Measurements from ENCODE around the gene WTAP.
A peak's percentile ranks its signal among the peaks of the same experiment; 100 is the strongest.
"Not testable (repeated sequence)": the region's sequence is repeated elsewhere in the genome, so short reads cannot be mapped to it uniquely, and the experiment has no call there.

WTAP gene

GRCh38 chr6:159762681-159763293, 35.5 kb downstream of the WTAP start:
- no peak for DNase-seq

GRCh38 chr6:159766906-159767305, 39.6 kb downstream of the WTAP start:
- DNase-seq, result no peak

GRCh38 chr6:159769470-159769869, 42.2 kb downstream of the WTAP start:
- no peak for DNase-seq

GRCh38 chr6:159772196-159772595, 44.9 kb downstream of the WTAP start:
- DNase-seq, result no peak

- DNase-seq, result no peak
These were observed 50.1 kb downstream of the WTAP start for GRCh38 chr6:159777240-159777904.

GRCh38 chr6:159778131-159778530, 50.8 kb downstream of the WTAP start:
- DNase-seq, result no peak

- no peak for DNase-seq
These were observed 51.3 kb downstream of the WTAP start for GRCh38 chr6:159778542-159779103.

GRCh38 chr6:159788276-159788675, 61.0 kb downstream of the WTAP start:
- no peak for DNase-seq

- DNase-seq, result no peak
These were observed 61.6 kb downstream of the WTAP start for GRCh38 chr6:159788753-159789376.

- DNase-seq, result peak; percentile 98
These were observed 62.3 kb downstream of the WTAP start, which contains the start of gene TCP1 for GRCh38 chr6:159789377-159790148. TCP1 (minus strand) TSS chr6:159789602; CDS start chr6:159789468, 134 bp downstream.

GRCh38 chr6:159790149-159790955, 63.0 kb downstream of the WTAP start, which contains the start of gene MRPL18:
MRPL18 (plus strand) TSS chr6:159790467; CDS start chr6:159790588, 121 bp downstream.
- peak; percentile 97 for DNase-seq

GRCh38 chr6:159790956-159791598, 63.8 kb downstream of the WTAP start:
- DNase-seq, result no peak

GRCh38 chr6:159794976-159795375, 67.7 kb downstream of the WTAP start:
- not testable (repeated sequence) for DNase-seq

- DNase-seq, result no peak
These were observed 70.2 kb downstream of the WTAP start for GRCh38 chr6:159797554-159797953.

GRCh38 chr6:159800141-159800865, 73.0 kb downstream of the WTAP start, which contains the start of gene PNLDC1:
PNLDC1 (plus strand) TSS chr6:159800276; CDS start chr6:159800308, 32 bp downstream.
- DNase-seq, result no peak

- no peak for DNase-seq
These were observed 74.6 kb downstream of the WTAP start for GRCh38 chr6:159801935-159802334.

- DNase-seq, result no peak
These were observed 77.2 kb downstream of the WTAP start for GRCh38 chr6:159804504-159804903.

- DNase-seq, result no peak
These were observed 78.2 kb downstream of the WTAP start for GRCh38 chr6:159805440-159806020.
